ENCODE results near the gene OR11H6.
"Not testable (repeated sequence)": the region's sequence is repeated elsewhere in the genome, so short reads cannot be mapped to it uniquely, and the experiment has no call there.

The OR11H6 gene

DNA sequence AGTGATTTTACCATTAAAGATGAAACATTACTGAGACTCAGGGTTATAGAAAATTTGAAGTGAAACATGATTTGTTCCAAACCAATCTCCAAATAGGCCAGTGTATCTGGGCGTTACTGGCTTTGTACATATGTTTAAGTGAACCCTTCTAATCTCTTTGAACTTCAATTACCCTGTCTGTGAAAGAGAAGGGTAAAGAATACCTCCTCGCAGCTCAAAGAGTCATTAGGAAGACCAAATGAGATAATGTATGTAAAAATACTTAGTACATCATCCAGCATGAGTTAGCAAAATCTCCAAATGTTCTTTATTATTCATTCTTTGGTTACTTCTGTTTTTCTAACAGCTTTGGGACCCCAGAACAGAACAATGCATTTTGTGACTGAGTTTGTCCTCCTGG lies at the start of gene OR11H6:
TSS of gene OR11H6 (plus strand) at position 301 of the 400 bp plus-strand sequence. CDS start at position 301, 0 bp downstream.
- DNase-seq, result no peak

GRCh38 chr14:20174205-20174604 lies 49.3 kb upstream of the OR11H6 start:
- not testable (repeated sequence) for DNase-seq

DNA sequence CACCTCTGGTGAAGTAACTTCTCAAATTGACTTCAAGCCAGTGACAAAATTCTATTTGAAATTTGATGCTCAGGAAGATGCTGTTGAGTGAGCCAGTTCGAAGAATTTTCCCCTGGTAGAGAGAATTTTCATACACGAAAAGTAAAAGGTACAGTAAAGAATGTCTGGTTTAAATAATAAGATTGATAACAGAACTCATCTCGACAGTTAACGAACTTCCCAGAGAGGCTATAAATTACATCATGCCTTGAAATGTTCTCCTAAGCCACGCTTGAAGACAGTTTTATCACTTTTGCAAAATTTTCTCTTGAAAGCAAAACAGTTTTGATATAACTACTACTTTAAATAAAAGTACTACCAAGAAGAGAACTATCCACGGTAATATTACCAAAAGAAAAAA lies 47.2 kb upstream of the OR11H6 start:
- DNase-seq, result no peak

- DNase-seq, result no peak
Measured at GRCh38 chr14:20177433-20177974, 46.0 kb upstream of the OR11H6 start.

DNA sequence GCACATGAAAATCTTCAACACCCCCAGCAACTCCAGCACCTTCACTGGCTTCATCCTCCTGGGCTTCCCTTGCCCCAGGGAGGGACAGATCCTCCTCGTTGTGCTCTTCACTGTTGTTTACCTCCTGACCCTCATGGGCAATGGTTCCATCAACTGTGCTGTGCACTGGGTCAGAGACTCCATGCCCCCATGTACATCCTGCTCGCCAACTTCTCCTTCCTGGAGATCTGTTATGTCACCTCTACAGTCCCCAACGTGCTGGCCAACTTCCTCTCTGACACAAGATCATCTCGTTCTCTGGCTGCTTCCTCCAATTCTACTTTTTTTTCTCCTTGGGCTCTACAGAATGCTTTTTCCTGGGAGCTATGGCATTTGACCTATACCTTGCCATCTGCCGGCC lies 44.3 kb upstream of the OR11H6 start:
- DNase-seq, result no peak

DNA sequence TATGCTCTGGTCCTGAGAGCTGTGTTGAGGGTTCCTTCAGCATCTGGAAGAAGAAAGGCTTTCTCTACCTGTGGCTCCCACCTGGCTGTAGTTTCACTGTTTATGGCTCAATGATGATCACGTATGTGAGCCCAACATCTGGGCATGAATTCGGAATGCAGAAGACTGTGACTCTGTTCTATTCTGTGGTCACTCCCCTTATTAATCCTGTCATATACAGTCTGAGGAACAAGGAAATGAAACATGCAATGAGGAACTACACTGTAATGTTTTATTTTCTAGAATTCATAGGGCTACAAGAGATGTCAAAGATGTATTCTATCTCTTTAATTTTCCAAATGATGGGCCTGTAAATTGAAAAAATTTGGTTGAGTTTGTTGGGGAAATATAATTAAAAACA lies 43.6 kb upstream of the OR11H6 start:
- no peak for DNase-seq

DNA sequence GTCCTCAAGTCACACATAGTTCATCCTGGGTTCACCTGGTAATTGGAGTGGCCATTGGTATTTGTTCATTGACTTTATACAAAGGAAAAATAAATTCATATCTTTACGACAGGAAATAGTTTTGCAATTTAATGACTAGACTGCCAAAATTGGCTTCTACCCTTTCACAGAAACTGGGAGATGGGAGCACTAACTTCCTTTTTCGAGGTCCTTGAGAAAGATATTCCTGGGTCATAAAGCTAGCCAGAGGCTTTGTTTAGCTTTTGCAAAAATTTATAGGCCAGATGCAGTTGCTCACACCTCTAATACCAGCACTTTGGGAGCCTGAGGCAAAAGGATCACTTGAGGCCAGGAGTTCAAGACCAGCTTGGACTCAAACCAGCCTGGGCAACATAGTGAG lies 43.0 kb upstream of the OR11H6 start:
- no peak for DNase-seq

DNA sequence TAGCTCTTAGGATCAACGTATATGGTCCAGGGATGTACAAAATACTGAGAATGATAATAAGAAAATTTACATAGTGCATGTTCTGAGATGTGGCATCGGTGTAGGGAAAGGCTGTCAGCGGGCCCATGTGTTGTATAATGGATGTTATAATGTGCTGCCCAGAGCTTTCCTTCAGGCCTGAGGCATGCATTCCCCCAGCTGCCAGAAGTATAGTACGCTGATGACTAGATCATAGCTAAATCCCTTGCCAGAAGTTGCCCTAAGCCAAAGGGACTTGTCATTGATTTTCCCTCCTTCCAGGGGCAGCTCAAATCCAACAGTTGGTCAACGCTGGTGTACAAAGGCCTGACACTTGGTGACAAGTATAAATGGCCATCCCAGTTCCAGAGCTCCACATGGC lies 39.3 kb upstream of the OR11H6 start:
- no peak for DNase-seq

GRCh38 chr14:20190596-20190995 lies 32.9 kb upstream of the OR11H6 start, which contains the start of gene OR11G2:
Gene OR11G2 (plus strand): TSS chr14:20190896. CDS start chr14:20197438, 6,542 bp downstream.
- DNase-seq, result no peak

DNA sequence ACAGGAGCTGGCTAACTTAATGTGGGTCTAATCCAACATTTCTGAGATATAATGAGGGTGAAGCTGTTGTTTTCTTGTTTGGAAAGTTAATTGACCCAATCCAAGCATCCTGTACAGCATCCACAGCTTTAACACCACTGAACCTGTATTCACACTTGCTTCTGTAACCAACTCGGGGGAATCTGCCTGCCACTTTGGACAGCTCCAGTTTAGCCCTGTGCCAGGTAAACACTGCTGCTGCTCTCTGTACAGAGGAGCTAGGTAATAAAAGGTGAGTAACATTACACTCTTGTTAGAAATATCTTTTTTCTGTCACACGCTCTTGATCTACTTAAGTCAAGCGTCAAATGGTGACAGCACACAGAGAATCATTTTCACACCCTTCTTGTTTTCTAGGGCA lies 32.1 kb upstream of the OR11H6 start:
- DNase-seq, result no peak

DNA sequence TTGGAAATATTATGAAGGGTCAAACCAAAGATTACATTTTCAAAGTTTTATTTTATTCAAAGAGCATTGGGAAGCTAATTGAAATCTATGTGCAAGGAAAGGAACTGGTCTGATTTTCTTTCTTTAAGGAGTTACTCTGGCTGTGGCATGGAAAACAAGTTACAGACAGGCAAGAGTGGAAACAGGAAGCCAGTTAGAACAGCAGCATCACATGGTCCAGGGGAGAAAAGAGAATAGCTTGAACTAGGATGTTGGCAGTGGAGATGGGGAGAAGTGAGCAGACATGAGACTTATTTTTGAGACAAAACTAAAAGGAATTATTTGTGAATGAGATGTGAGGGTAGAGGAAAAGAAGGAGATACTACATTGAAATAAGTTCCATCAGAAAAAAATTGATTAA lies 29.4 kb upstream of the OR11H6 start:
- no peak for DNase-seq

DNA sequence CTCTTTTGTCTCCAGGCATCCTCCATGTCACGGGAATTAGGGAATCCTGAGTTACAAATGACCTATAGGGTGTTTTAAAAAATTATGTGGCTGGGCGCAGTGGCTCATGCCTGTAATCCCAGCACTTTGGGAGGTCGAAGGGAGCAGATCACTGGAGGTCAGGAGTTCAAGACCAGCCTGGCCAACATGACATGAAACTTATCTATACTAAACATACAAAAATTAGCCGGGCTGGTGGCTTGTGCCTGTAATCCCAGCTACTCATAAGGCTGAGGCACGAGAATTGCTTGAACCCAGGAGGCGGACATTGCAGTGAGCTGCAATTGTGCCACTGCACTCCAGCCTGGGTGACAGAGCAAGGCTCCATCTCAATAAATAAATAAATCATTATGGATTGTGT lies 28.3 kb upstream of the OR11H6 start:
- not testable (repeated sequence) for DNase-seq

GRCh38 chr14:20195911-20196310 lies 27.6 kb upstream of the OR11H6 start:
- no peak for DNase-seq

DNA sequence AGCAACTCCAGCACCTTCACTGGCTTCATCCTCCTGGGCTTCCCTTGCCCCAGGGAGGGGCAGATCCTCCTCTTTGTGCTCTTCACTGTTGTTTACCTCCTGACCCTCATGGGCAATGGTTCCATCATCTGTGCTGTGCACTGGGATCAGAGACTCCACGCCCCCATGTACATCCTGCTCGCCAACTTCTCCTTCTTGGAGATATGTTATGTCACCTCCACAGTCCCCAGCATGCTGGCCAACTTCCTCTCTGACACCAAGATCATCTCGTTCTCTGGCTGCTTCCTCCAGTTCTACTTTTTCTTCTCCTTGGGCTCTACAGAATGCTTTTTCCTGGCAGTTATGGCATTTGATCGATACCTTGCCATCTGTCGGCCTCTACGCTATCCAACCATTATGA lies 26.1 kb upstream of the OR11H6 start:
- no peak for DNase-seq

DNA sequence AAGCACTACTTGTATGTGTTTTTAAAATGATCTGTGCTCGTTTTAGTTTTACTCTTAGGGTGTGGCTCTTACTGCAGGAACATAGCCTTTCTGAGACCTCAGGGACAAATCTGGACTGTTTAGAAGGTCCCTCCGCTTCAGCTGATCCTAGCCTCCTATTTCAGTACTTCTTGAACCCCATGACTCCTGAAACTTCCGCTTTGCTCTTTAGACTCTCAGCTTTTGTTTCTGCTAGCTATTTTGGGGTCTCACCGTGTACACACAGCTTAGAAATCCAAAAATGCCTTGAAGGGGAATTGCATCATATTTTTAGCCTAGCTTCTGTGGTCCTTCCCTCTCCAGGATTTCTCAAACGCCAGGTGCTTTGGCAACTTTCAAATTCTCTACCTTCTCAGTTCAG lies 24.5 kb upstream of the OR11H6 start:
- no peak for DNase-seq

DNA sequence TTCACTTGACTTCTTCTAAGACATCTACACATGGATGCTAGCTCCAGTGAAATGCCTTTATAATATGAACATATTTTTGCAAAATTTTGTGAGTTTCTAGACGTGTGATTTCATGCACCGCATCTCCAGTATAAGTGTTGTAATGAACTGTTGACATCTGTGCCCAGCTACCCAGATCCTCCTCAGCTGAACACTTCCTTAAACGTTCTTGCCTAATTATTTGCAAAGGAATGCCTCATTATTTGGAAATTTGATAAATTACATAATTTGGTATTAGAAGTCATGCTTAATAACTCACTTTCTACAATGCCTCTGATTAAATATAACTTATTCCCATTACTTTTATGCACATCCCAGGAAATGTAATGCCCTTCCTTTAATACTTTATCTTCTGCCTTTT lies 18.8 kb upstream of the OR11H6 start:
- no peak for DNase-seq

- DNase-seq, result no peak
Measured at GRCh38 chr14:20209595-20209994, 13.9 kb upstream of the OR11H6 start.

- not testable (repeated sequence) for DNase-seq
Measured at GRCh38 chr14:20212406-20212805, 11.1 kb upstream of the OR11H6 start.

- no peak for DNase-seq
Measured at GRCh38 chr14:20215196-20215595, 8.3 kb upstream of the OR11H6 start.

- no peak for DNase-seq
Measured at GRCh38 chr14:20219033-20219432, 4.5 kb upstream of the OR11H6 start.

GRCh38 chr14:20228681-20229080 lies 5.2 kb downstream of the OR11H6 start, which contains the start of gene OR11H7:
Gene OR11H7 (plus strand): TSS chr14:20228981.
- DNase-seq, result no peak

GRCh38 chr14:20235415-20235814 lies 11.9 kb downstream of the OR11H6 start:
- DNase-seq, result not testable (repeated sequence)

DNA sequence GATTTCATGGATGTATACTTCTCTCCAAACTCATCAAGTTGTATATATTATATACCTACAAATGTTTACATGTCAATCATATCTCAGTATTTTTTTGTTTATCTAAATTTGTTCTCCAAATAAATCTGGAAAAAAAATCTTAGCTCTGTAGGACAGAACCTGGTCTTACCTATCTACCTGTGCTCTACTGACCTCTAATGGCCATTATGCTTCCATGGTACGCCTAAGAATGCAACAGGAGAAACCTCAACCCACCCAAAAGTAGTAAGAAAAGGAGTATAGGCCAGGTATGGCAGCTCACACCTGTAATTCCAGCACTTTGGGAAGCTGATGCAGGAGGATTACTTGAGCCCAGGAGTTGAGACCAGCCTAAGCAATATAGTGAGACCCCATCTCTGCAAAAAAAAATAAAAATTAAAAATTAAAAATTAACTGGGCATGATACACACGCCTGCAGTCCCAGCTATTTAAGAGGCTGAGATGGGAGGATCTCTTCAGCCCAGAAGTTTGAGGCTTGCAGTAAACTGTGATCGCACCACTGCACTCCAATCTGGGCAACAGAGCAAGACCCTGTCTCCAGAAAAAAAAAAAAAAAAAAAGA lies 24.2 kb downstream of the OR11H6 start:
- DNase-seq, result no peak

DNA sequence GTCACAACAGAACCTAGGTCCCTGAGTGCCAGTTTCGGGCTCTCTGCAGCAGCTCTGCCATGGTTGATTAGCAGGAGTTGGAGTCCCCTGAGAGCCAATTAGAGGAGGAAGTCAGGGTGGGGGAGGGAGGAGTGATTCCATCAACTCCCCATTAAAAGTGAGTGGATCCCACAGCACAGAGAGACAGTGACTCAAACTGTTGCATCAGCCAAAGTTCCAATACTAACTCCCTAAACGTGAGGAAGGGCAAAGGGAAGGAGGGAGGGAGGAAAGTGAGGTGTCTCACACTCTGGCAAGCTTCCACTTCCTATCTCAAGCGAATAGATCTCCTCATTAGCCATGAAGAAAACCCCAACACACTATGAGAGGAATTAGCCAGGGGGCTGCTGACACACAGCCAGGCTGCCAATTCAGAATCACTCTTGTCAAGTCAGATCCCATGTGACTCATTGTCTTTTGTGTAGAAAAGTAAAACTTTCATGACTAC lies 39.2 kb downstream of the OR11H6 start:
- DNase-seq, result no peak

GRCh38 chr14:20264361-20264760 lies 40.9 kb downstream of the OR11H6 start:
- not testable (repeated sequence) for DNase-seq

All from right forelimb (tissue), 1 donor.